ENCODE measurements around the gene F7.
"Not testable (repeated sequence)": the region's sequence is repeated elsewhere in the genome, so short reads cannot be mapped to it uniquely, and the experiment has no call there.

F7 gene

DNA sequence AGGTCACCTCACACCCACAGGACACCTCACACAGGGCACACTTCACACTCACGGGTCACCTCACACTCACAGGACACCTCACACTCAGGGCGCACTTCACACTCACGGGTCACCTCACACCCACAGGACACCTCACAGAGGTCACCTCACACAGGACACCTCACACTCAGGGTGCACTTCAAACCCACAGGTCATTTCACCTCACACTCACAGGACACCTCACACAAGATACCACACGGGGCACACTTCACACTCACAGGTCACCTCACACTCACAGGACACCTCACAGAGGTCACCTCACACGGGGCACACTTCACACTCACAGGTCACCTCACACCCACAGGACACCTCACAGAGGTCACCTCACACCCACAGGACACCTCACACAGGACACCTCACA lies 6.2 kb downstream of the F7 start:
- H3K36me3 ChIP-seq (ENCODE audit: control insufficient read depth, insufficient read depth, low read length); H3K4me3 ChIP-seq (ENCODE audit: low read depth, low read length); H3K4me1 ChIP-seq (ENCODE audit: control insufficient read depth, insufficient read depth, low read length); H3K9me3 ChIP-seq (ENCODE audit: control insufficient read depth, insufficient read depth, low read length); H3K9ac ChIP-seq (ENCODE audit: low read depth, low read length): not testable (repeated sequence)
- peaks cover 25% of the 10 kb centered on the region for H3K27me3 ChIP-seq (ENCODE audit: control insufficient read depth, insufficient read depth, low read length)

DNA sequence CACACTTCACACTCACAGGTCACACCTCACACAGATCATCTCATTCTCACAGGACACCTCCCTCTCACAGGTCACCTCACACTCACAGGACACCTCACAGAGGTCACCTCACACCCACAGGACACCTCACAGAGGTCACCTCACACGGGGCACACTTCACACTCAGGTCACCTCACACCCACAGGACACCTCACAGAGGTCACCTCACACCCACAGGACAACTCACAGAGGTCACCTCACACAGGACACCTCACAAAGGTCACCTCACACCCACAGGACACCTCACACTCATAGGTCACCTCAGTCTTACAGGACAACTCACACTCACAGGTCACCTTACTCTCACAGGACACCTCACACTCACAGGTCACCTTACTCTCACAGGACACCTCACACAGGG lies 6.9 kb downstream of the F7 start:
- peaks cover 25% of the 10 kb centered on the region for H3K27me3 ChIP-seq (ENCODE audit: control insufficient read depth, insufficient read depth, low read length)

GRCh38 chr13:113112893-113113845 lies 7.6 kb downstream of the F7 start:
- Histone ChIP-seq H3K9ac (ENCODE audit: low read depth, low read length) (no peak overlapping the region), H3K4me1 (ENCODE audit: control insufficient read depth, insufficient read depth, low read length) (no peaks in the 10 kb centered on the region), H3K27me3 (ENCODE audit: control insufficient read depth, insufficient read depth, low read length) (peaks cover 25% of the 10 kb centered on the region), H3K4me3 (ENCODE audit: low read depth, low read length) (no peak overlapping the region), H3K9me3 (ENCODE audit: control insufficient read depth, insufficient read depth, low read length) (no peaks in the 10 kb centered on the region), H3K36me3 (ENCODE audit: control insufficient read depth, insufficient read depth, low read length) (no peaks in the 10 kb centered on the region)

More for the DNA sequence above, 6.9 kb downstream of the F7 start:
- not testable (repeated sequence) for H3K9me3 ChIP-seq (ENCODE audit: control insufficient read depth, insufficient read depth, low read length); H3K4me3 ChIP-seq (ENCODE audit: low read depth, low read length); H3K4me1 ChIP-seq (ENCODE audit: control insufficient read depth, insufficient read depth, low read length); H3K9ac ChIP-seq (ENCODE audit: low read depth, low read length); H3K36me3 ChIP-seq (ENCODE audit: control insufficient read depth, insufficient read depth, low read length)

GRCh38 chr13:113113846-113114271 lies 8.3 kb downstream of the F7 start:
- H3K36me3 ChIP-seq (ENCODE audit: control insufficient read depth, insufficient read depth, low read length), result no peaks in the 10 kb centered on the region
- H3K9ac ChIP-seq (ENCODE audit: low read depth, low read length), result no peak overlapping the region
- H3K4me1 ChIP-seq (ENCODE audit: control insufficient read depth, insufficient read depth, low read length), result no peaks in the 10 kb centered on the region
- peaks cover 25% of the 10 kb centered on the region for H3K27me3 ChIP-seq (ENCODE audit: control insufficient read depth, insufficient read depth, low read length)
- H3K9me3 ChIP-seq (ENCODE audit: control insufficient read depth, insufficient read depth, low read length), result no peaks in the 10 kb centered on the region
- no peak overlapping the region for H3K4me3 ChIP-seq (ENCODE audit: low read depth, low read length)

GRCh38 chr13:113114511-113115362 lies 9.1 kb downstream of the F7 start:
- Histone ChIP-seq H3K4me1 (ENCODE audit: control insufficient read depth, insufficient read depth, low read length) (no peaks in the 10 kb centered on the region), H3K4me3 (ENCODE audit: low read depth, low read length) (no peak overlapping the region), H3K9ac (ENCODE audit: low read depth, low read length) (no peak overlapping the region), H3K36me3 (ENCODE audit: control insufficient read depth, insufficient read depth, low read length) (no peaks in the 10 kb centered on the region), H3K9me3 (ENCODE audit: control insufficient read depth, insufficient read depth, low read length) (no peaks in the 10 kb centered on the region), H3K27me3 (ENCODE audit: control insufficient read depth, insufficient read depth, low read length) (peaks cover 18% of the 10 kb centered on the region)

DNA sequence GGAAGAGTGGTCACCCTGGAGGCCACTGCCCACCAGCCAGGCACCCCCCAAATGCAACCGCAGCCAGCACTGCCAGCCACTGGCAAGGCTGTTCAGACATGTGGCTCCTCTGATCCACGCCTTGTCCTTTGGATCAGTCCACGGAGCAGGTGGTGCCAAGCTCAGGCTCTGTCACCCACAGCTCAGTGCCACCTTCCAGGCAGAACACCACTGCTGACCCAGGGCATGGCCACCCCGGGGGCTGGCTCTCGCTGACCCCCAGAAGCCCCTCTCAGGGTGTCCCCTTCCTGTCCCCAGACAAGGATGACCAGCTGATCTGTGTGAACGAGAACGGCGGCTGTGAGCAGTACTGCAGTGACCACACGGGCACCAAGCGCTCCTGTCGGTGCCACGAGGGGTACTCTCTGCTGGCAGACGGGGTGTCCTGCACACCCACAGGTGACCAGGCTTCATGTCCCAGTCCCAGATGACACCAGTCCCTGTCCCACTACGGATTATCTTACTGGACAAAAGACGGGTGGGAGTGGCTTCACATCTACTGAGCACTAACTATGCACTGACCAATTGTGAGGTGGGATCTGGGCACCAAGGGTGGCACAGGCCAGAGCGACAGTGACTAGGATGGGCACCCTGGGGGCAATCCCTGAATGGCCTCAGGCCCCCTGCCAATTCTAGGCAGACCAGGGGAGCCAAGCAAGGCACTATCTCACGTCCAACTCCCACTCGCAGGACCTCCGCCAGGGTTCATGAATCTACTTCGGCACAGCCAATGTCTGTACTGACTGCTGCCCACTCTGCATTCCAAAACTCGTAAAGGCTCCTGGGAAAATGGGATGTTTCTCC lies 10.0 kb downstream of the F7 start:
- Histone ChIP-seq H3K27me3 (ENCODE audit: control insufficient read depth, insufficient read depth, low read length) (peaks cover 11% of the 10 kb centered on the region), H3K9ac (ENCODE audit: low read depth, low read length) (no peak overlapping the region), H3K36me3 (ENCODE audit: control insufficient read depth, insufficient read depth, low read length) (no peaks in the 10 kb centered on the region), H3K9me3 (ENCODE audit: control insufficient read depth, insufficient read depth, low read length) (no peaks in the 10 kb centered on the region), H3K4me1 (ENCODE audit: control insufficient read depth, insufficient read depth, low read length) (no peaks in the 10 kb centered on the region), H3K4me3 (ENCODE audit: low read depth, low read length) (no peak overlapping the region)

DNA sequence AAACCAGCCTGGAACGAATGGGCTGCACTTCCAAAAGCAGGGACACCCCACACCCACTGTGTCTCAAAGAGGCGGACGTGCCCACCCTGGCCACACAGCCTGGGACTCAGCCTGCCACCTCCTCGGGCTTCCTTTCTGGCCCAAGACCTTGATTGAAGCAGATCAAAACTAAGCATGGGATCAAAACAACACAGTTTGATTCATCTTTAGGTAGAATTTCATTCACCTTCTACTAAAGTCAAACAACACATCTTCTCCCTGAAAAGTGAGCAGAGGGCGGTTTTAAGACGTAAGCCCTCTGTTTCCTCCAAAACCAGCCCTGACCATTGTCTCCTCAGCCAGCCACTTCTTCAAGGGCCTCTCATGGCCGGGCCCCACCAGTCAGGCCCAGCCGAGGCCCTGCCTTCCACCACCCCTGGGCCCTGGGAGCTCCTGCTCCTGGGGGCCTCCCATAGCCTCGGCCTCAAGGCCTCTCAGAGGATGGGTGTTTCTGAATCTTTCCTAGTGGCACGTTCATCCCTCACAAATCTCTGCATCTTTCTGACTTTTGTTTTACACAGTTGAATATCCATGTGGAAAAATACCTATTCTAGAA lies 10.7 kb downstream of the F7 start:
- no peaks in the 10 kb centered on the region for H3K36me3 ChIP-seq (ENCODE audit: control insufficient read depth, insufficient read depth, low read length)
- no peak overlapping the region for H3K9ac ChIP-seq (ENCODE audit: low read depth, low read length)
- H3K27me3 ChIP-seq (ENCODE audit: control insufficient read depth, insufficient read depth, low read length), result peaks cover 4% of the 10 kb centered on the region
- H3K4me1 ChIP-seq (ENCODE audit: control insufficient read depth, insufficient read depth, low read length), result no peaks in the 10 kb centered on the region
- no peaks in the 10 kb centered on the region for H3K9me3 ChIP-seq (ENCODE audit: control insufficient read depth, insufficient read depth, low read length)
- no peak overlapping the region for H3K4me3 ChIP-seq (ENCODE audit: low read depth, low read length)

GRCh38 chr13:113116871-113117271 lies 11.3 kb downstream of the F7 start:
- Histone ChIP-seq H3K4me1 (ENCODE audit: control insufficient read depth, insufficient read depth, low read length) (no peaks in the 10 kb centered on the region), H3K36me3 (ENCODE audit: control insufficient read depth, insufficient read depth, low read length) (no peaks in the 10 kb centered on the region), H3K9ac (ENCODE audit: low read depth, low read length) (no peak overlapping the region)

GRCh38 chr13:113117335-113117872 lies 11.8 kb downstream of the F7 start:
- Histone ChIP-seq H3K36me3 (ENCODE audit: control insufficient read depth, insufficient read depth, low read length) (no peaks in the 10 kb centered on the region), H3K4me1 (ENCODE audit: control insufficient read depth, insufficient read depth, low read length) (no peaks in the 10 kb centered on the region), H3K9me3 (ENCODE audit: control insufficient read depth, insufficient read depth, low read length) (no peaks in the 10 kb centered on the region), H3K9ac (ENCODE audit: low read depth, low read length) (no peak overlapping the region), H3K27me3 (ENCODE audit: control insufficient read depth, insufficient read depth, low read length) (no peaks in the 10 kb centered on the region), H3K4me3 (ENCODE audit: low read depth, low read length) (no peak overlapping the region)

More at GRCh38 chr13:113116871-113117271, 11.3 kb downstream of the F7 start:
- Histone ChIP-seq H3K27me3 (ENCODE audit: control insufficient read depth, insufficient read depth, low read length) (peaks cover 2% of the 10 kb centered on the region), H3K4me3 (ENCODE audit: low read depth, low read length) (no peak overlapping the region), H3K9me3 (ENCODE audit: control insufficient read depth, insufficient read depth, low read length) (no peaks in the 10 kb centered on the region)

DNA sequence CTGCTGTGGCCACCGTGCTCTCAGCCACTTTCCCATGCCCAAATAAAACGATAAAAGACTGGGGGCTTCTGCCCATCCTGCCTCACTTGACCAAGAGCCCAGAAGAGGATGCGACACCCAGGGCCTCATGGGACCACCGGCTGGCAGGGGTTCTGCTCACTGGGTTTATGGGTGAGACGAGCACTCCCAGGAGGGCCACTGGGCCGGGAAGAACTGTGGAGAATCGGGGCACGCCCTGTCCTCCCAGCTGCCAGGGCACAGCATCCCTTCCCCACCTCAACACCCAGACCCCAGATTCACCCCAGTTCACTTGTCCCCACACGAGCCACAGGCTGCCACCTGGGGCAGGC lies 12.3 kb downstream of the F7 start:
- Histone ChIP-seq H3K36me3 (ENCODE audit: control insufficient read depth, insufficient read depth, low read length) (no peaks in the 10 kb centered on the region), H3K4me1 (ENCODE audit: control insufficient read depth, insufficient read depth, low read length) (no peaks in the 10 kb centered on the region), H3K9me3 (ENCODE audit: control insufficient read depth, insufficient read depth, low read length) (no peaks in the 10 kb centered on the region), H3K9ac (ENCODE audit: low read depth, low read length) (no peak overlapping the region), H3K4me3 (ENCODE audit: low read depth, low read length) (no peak overlapping the region), H3K27me3 (ENCODE audit: control insufficient read depth, insufficient read depth, low read length) (no peaks in the 10 kb centered on the region)

Measured in iPS-15b (cell line).